GM06990 (cell line): ENCODE measurements around the gene INVS.

Experiments
- DNase-seq: peaks from one replicate; pipeline ENCODE4 v3.0.0-alpha.2; 2011; ENCODE audit not compliant: insufficient read length; ENCODE audit errors: extremely low read depth
- H3K27me3 ChIP-seq: replicated peaks from 2 replicates; pipeline ENCODE4 v1.6.0; 2011; ENCODE audit warnings: low read length; ENCODE audit not compliant: control insufficient read depth, insufficient read depth
- H3K36me3 ChIP-seq: 2 replicates; pipeline ENCODE4 v1.5.1; 2011; ENCODE audit warnings: low read length; ENCODE audit not compliant: control insufficient read depth, insufficient read depth
- H3K4me3 ChIP-seq: replicated peaks from 2 replicates; pipeline ENCODE4 v1.5.1; 2011; ENCODE audit warnings: low read depth, mild to moderate bottlenecking, control low read depth, low read length
- CTCF ChIP-seq: IDR thresholded peaks from 2 replicates; pipeline ENCODE4 v1.5.1; 2011; ENCODE audit warnings: low read length, control low read depth, mild to moderate bottlenecking, inconsistent platforms; ENCODE audit not compliant: insufficient read depth, poor library complexity, severe bottlenecking

INVS gene

DNA sequence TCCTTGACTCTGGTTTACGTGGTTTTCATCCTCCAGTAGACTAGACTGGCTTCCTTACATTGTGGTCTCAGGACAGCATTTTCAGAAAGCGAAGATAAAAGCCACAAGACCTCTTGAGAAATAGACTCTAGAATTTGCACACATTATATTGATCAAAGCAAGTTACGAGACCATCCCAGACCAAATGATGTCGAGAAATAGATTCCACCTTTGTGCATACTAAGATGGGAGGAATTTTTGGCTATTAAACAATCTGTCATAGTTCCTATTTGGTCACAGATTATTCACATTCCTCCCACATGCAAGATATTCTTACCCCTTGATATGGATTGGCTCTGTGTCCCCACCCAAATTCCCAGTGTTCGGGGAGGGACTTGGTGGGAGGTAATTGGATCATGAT is 188.1 kb downstream of the INVS start:
- Histone ChIP-seq H3K27me3 (no peaks in the 10 kb centered on the region), H3K4me3 (no peak overlapping the region), H3K36me3 (no peaks in the 10 kb centered on the region; the same call in 1 of the 2 replicates)
- no peak for DNase-seq
- TF ChIP-seq CTCF: no peak

DNA sequence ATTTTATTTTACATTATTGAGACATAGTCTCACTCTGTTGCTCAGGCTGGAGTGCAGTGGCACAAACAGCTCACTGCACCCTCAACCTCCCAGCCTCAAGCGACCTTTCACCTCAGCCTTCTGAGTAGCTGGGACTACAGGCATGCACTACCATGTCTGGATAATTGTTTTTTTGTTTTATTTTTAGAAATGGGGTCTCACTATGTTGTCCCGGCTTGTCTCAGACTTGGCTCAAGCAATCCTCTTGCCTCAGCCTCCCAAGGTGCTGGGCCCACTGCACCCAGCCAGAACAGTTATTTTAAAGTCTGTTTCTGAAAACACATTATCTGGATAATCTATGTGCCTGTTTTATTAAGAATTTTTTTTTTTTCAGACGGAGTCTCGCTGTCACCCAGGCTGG is 191.7 kb downstream of the INVS start:
- no peak for TF ChIP-seq CTCF
- no peaks in the 10 kb centered on the region for H3K27me3 ChIP-seq
- no peak for DNase-seq
- no peak overlapping the region for H3K4me3 ChIP-seq
- peaks cover 8% of the 10 kb centered on the region; the same call in 1 of the 2 replicates for H3K36me3 ChIP-seq

DNA sequence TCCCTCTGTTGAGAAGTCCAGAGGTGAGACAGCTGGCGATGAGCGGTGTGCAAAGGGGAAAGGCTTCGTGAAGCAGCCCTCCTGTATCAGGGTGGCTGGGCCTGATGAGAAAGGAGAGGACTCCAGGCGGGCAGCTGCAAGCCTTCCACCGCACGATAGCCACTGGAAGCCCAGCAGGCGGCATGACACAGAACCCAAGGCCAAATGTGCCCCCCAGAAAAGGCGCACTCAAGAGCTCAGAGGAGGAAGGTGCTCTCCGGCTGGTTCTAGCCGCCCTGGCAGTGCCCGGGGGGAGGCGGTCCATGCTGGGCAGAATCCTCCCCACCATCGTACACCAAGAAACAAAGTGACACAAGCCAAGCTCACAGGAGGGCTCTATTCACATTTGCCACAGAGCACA is 193.4 kb downstream of the INVS start:
- Histone ChIP-seq H3K27me3 (no peaks in the 10 kb centered on the region), H3K4me3 (no peak overlapping the region), H3K36me3 (peaks cover 11% of the 10 kb centered on the region)
- DNase-seq: no peak
- TF ChIP-seq CTCF: no peak

DNA sequence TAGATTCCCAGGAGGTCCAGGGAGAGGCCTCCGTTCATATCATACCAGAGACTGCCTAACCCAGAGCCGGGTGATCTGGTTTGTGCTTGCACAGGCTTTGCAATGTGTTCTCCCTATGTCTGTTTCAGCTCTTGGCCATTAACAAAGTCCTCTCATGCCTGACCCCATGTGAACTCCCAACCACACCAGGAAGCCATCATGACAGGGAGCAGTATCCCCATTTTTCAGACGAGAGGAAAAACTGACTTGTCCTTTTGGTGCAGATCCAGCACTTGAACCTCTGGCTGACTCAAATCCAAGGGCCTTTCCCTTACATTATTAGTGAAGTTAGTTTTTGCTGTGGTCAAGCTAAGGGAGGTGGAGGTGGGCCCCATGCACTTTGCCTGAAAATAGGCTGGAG is 195.3 kb downstream of the INVS start:
- peaks cover 15% of the 10 kb centered on the region for H3K36me3 ChIP-seq
- no peak for DNase-seq

GRCh38 chr9:100294806-100295205 is 195.8 kb downstream of the INVS start:
- H3K4me3 ChIP-seq: no peak overlapping the region
- TF ChIP-seq CTCF: no peak
- no peak for DNase-seq
- peaks cover 15% of the 10 kb centered on the region for H3K36me3 ChIP-seq
- H3K27me3 ChIP-seq: no peaks in the 10 kb centered on the region

More for the DNA sequence above, 195.3 kb downstream of the INVS start:
- no peak for TF ChIP-seq CTCF
- H3K4me3 ChIP-seq: no peak overlapping the region
- no peaks in the 10 kb centered on the region for H3K27me3 ChIP-seq

GRCh38 chr9:100295240-100295639 is 196.2 kb downstream of the INVS start:
- H3K4me3 ChIP-seq: no peak overlapping the region
- H3K27me3 ChIP-seq: no peaks in the 10 kb centered on the region
- no peak for DNase-seq
- no peak for TF ChIP-seq CTCF
- H3K36me3 ChIP-seq: peaks cover 16% of the 10 kb centered on the region
